Prostate gland (tissue), 2 donors: ENCODE measurements around the gene DGKG. TPM values are rescaled to one million over a fixed set of nuclear protein-coding genes. Genes with fewer than 3 reads are reported as not detected.

Source experiments
- DNase-seq: peaks from one replicate; pipeline ENCODE4 v3.0.0-alpha.2; 2019; ENCODE audit warnings: low spot score
- H3K27ac ChIP-seq, 2 donors: fragments of 200-600 bp; sonication (generic); 2 replicates each; pipeline ENCODE4 v1.5.1; 2017 to 2019
- H3K27me3 ChIP-seq: fragments of 200-600 bp; sonication (generic); replicated peaks from 2 replicates; pipeline ENCODE4 v1.5.1; 2019; ENCODE audit not compliant: insufficient read depth
- H3K36me3 ChIP-seq, 2 donors: fragments of 200-600 bp; sonication (generic); 1 replicate in 1 of 2; 2 replicates in 1 of 2; pipeline versions ENCODE4 v1.5.1 to v1.8.1; 2017 to 2019
- H3K4me1 ChIP-seq: fragments of 200-600 bp; sonication (generic); replicated peaks from 2 replicates; pipeline ENCODE4 v1.5.1; 2019
- H3K4me3 ChIP-seq, 2 donors: fragments of 200-600 bp; sonication (generic); 2 replicates each; pipeline ENCODE4 v1.5.1; 2017 to 2019
- H3K9me3 ChIP-seq: fragments of 200-600 bp; sonication (generic); 2 replicates; pipeline ENCODE4 v1.5.1; 2017
- CTCF ChIP-seq, 4 experiments: fragments of 200-600 bp in 2 of 4; fragments of 450-650 bp in 2 of 4; sonication (generic) in 2 of 4; IDR thresholded peaks; 1 replicate in 3 of 4; 2 replicates in 1 of 4; pipeline ENCODE4 v1.5.1; 2016 to 2019; ENCODE audit warnings: antibody characterized with exemption in 4 of 4, mild to moderate bottlenecking in 2 of 4, moderate library complexity in 2 of 4
- POLR2A ChIP-seq: fragments of 450-650 bp; IDR thresholded peaks from one replicate; pipeline ENCODE4 v1.6.1; 2016; ENCODE audit warnings: antibody characterized with exemption, mild to moderate bottlenecking
- POLR2AphosphoS5 ChIP-seq: sonication (generic); formaldehyde crosslinking; IDR thresholded peaks from one replicate; pipeline ENCODE4 v1.6.1; 2017; ENCODE audit warnings: antibody characterized with exemption
- WGBS: methylation state at CpG from one replicate; pipeline ENCODE4 v1.1.5; 2018; 5-methylcytosine and 5-hydroxymethylcytosine counted together
- intact Hi-C: fragments of 100-400 bp; cut with DNase I; formaldehyde crosslinking; loops from one replicate; pipeline ENCODE4 v1.14.2; 2022
- total RNA-seq, 2 donors: library from RNA; depleted of rRNA; stranded (reverse); fragments of >200 nt; gene quantifications; one replicate each; pipeline ENCODE4 v1.1.0, GENCODE V29; 2016

The DGKG gene
- total RNA-seq, 2 donors from 2014 or later, result 1.2 to 2.2 TPM

- Histone ChIP-seq H3K4me1 (peaks cover 12% of the 10 kb centered on the region), H3K27ac (no peak overlapping the region), H3K4me3 (no peak overlapping the region), H3K9me3 (no peaks in the 10 kb centered on the region), H3K36me3 (no peaks in the 10 kb centered on the region), H3K27me3 (no peaks in the 10 kb centered on the region)
- intact Hi-C loops, result no loop called here
- no peak for TF ChIP-seq POLR2AphosphoS5
- no peak for TF ChIP-seq POLR2A
- TF ChIP-seq CTCF (IDR thresholded peaks at IDR 0.05), result no peak
- no peak for DNase-seq
- 45% methylated on average over 6 of the region's 6 CpGs for WGBS
Measured at GRCh38 chr3:186121278-186121677, 240.8 kb downstream of the DGKG start.

DNA sequence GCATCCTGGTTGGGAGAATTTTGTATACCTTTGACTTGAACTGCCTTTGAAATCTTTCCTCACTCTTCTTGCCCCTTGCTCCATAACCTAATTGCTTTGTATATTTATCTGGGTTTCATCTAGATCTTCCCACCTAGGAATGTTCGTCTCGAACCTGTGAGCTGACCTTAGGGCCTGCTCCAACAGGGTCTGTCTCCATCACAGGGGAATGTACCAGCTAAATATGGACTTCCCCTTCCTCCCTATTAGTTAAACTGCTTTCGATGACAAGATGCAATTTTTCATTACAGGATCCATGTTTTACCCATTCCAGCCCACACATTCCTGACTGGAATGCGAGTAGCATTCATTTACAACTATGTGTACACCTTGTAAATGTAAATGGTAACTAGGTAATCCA lies 242.5 kb downstream of the DGKG start:
- H3K4me3 ChIP-seq, result no peak overlapping the region
- no peaks in the 10 kb centered on the region for H3K9me3 ChIP-seq
- TF ChIP-seq POLR2AphosphoS5 (no peak), CTCF (IDR thresholded peaks at IDR 0.05) (no peak), POLR2A (no peak)
- WGBS, result 83% methylated on average over 4 of the region's 4 CpGs
- H3K27me3 ChIP-seq, result peaks cover 1% of the 10 kb centered on the region
- intact Hi-C loops, result no loop called here
- peaks cover 5% of the 10 kb centered on the region for H3K4me1 ChIP-seq
- no peaks in the 10 kb centered on the region for H3K36me3 ChIP-seq
- DNase-seq, result no peak
- H3K27ac ChIP-seq, result no peak overlapping the region

GRCh38 chr3:186118692-186119091 lies 243.3 kb downstream of the DGKG start:
- TF ChIP-seq CTCF (IDR thresholded peaks at IDR 0.05), result no peak
- no peak for TF ChIP-seq POLR2A
- no peak for TF ChIP-seq POLR2AphosphoS5
- Histone ChIP-seq H3K27ac (no peak overlapping the region), H3K36me3 (no peaks in the 10 kb centered on the region), H3K27me3 (peaks cover 1% of the 10 kb centered on the region), H3K4me1 (no peaks in the 10 kb centered on the region), H3K4me3 (no peak overlapping the region), H3K9me3 (no peaks in the 10 kb centered on the region)
- intact Hi-C loops, result no loop called here
- 97% methylated on average over 5 of the region's 5 CpGs for WGBS
- DNase-seq, result no peak

DNA sequence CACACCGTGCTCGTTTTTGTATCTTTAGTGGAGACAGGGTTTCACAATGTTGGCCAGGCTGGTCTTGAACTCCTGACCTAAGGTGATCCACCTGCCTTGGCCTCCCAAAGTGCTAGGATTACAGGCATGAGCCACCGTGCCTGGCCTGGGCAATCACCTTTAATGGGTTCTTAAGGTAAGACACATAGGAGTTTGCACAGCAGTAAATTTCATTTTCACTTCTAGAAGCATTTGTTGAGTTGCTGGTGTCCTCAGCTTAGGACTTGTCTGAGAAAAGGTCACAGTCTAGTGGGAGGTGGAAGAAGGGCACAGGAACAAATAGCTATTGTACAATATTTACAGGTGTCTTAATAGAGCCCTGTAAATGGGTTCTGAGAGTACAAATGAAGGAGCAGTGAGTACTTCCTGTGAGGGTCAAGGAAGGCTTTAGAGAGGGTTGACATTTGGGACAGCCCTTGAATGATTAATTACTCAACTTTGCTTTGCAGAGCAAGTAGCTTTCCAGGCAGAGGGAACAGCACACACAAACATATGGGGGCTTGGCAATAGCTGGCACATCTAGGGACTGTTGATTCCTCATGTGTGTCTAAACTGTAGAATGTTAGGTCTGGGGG lies 244.4 kb downstream of the DGKG start:
- Histone ChIP-seq H3K9me3 (no peaks in the 10 kb centered on the region), H3K4me3 (no peak overlapping the region), H3K4me1 (no peaks in the 10 kb centered on the region), H3K27me3 (peaks cover 1% of the 10 kb centered on the region), H3K27ac (no peak overlapping the region), H3K36me3 (no peaks in the 10 kb centered on the region)
- DNase-seq, result no peak
- WGBS, result 69% methylated on average over 3 of the region's 3 CpGs
- intact Hi-C loops, result no loop called here
- TF ChIP-seq POLR2A (no peak), POLR2AphosphoS5 (no peak), CTCF (IDR thresholded peaks at IDR 0.05) (no peak)

DNA sequence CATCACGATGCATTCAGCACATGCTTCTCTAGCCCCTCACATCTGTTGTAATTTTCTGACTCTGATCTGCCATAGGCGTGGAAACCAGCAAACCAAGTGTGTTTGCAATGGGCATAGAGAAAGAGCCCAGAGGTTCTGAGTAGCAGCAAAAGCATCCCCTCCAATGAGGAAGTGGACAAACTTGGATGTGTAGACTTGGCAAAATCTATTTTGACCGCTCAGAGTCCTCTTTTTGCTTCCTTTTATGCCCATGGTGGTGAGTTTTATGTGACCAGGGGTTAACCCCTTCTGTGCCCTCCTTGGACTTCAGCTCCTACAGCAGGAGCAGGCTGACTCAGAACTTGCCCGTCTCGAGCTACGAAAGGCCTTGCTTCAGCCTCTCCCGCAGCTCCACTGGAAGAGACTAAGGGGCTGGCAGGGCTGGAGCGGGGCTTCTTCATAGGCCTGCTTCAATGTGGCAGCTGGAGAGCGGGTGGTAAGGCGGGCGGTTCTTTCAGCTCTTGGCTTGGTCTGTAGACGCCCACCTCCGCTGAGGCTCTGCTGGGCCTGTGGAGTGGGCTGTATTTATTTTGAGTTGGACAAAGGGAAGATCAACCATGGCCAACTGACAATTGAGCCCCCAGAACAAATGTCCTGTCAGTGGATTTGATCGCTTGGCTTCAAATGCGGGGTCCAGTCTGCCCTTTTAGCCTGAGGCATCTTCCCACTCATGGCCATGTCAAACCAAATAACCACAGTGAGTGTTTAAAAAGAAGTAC lies 246.6 kb downstream of the DGKG start:
- 90% methylated on average over 15 of the region's 15 CpGs for WGBS
- Histone ChIP-seq H3K9me3 (no peaks in the 10 kb centered on the region), H3K27ac (no peak overlapping the region), H3K36me3 (no peaks in the 10 kb centered on the region), H3K4me3 (no peak overlapping the region), H3K27me3 (peaks cover 1% of the 10 kb centered on the region), H3K4me1 (no peaks in the 10 kb centered on the region)
- intact Hi-C loops, result no loop called here
- TF ChIP-seq POLR2AphosphoS5 (no peak), CTCF (IDR thresholded peaks at IDR 0.05) (no peak), POLR2A (no peak)
- DNase-seq, result no peak
